ENCODE data around the gene IDUA.
"Not testable (repeated sequence)": the region's sequence is repeated elsewhere in the genome, so short reads cannot be mapped to it uniquely, and the experiment has no call there.

IDUA gene
- long read RNA-seq, donor 1: 0 reads
- long read RNA-seq, donor 2, partial matches to known transcripts: 0 of 1 reads
- long read RNA-seq, donor 2, other reads (novel, unspliced or antisense): 0 of 1 reads
- long read RNA-seq, donor 3: 0 reads
- long read RNA-seq, donor 4, partial matches to known transcripts: 0 of 1 reads
- long read RNA-seq, donor 4, other reads (novel, unspliced or antisense): 0 of 1 reads
- long read RNA-seq, donor 5, partial matches to known transcripts: 0 of 1 reads
- long read RNA-seq, donor 5, other reads (novel, unspliced or antisense): 0 of 1 reads
- long read RNA-seq, donor 6, partial matches to known transcripts: 0 of 1 reads
- long read RNA-seq, donor 6, other reads (novel, unspliced or antisense): 0 of 1 reads
- long read RNA-seq, donor 7, partial matches to known transcripts: 0 of 3 reads
- long read RNA-seq, donor 7, other reads (novel, unspliced or antisense): 0 of 3 reads
- long read RNA-seq, donor 8: 0 reads

DNA sequence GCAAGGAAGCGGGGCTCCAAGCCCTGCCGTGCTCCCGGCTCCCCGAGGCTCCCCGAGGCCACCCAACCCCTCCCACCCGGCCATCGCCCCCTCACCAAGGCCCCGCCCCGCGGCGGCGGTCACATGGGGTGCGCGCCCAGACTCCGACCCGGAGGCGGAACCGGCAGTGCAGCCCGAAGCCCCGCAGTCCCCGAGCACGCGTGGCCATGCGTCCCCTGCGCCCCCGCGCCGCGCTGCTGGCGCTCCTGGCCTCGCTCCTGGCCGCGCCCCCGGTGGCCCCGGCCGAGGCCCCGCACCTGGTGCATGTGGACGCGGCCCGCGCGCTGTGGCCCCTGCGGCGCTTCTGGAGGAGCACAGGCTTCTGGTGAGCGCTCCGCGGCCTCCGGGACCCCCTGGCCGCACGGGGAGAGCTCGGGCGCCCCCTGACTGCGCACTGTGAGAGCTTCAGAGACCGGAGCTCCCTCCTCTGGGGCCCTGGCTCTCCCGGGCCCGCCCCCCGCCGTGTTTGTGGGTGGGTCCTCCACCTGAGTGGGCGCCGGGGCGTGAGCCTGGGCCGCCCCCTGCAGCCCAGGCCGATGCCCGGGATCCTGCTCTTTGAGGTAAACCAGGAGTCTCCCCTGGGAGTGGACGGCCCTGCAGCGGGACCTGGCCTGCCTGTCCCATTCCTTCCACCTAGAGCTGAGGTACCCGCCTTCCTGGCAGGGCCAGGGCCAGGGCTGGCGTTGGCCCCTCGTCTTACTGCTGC lies at the start of gene IDUA:
TSS of gene IDUA (plus strand) at position 166 of the 745 bp plus-strand sequence. CDS start at position 207, 41 bp downstream.
- peak; percentile 79 for DNase-seq

GRCh38 chr4:939508-939907 lies 47.3 kb upstream of the IDUA start:
- not testable (repeated sequence) for DNase-seq

DNA sequence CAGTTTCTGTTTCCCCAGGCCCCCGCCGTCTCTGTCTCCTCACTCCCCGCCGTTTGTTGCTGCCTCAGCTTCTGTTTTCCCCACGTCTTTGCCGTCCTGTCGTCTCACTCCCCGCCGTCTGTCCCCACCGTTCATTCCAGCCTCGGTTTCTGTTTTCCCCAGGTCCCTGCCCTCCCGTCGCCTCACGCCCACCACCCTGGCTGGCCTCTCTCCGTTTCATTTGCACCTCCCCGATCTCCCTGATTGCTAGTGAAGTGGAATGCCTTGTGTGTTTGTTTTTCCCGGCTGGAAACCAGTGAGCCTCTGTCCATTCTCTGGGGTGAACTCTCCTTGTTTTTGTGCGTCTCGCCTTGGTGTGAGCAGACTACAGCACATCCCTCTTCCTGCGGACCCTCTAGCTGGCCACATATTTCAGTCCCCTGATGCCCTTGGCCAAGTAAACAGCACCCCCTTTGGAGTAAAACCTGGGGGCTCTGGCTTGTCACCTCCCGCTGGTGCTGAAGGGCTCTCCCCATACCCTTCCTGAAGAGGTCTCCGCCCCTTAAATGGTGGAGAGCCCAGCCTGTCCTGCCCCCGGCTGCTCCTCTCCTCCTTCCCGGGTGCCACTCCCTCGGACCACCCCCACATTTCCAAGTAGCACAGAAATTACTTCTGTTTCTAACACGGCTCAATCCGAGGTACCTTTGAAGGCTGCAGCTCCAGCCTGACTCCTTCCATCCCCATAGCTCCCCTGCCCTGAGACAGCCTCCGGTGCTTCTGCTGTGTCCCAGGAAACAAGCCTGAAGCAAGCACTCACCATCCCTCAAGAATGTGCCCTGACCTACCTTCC lies 41.4 kb upstream of the IDUA start:
- no peak for DNase-seq

GRCh38 chr4:946103-946450 lies 40.8 kb upstream of the IDUA start:
- DNase-seq: no peak

- no peak for DNase-seq
Observed at GRCh38 chr4:946517-947471, 40.0 kb upstream of the IDUA start.

DNA sequence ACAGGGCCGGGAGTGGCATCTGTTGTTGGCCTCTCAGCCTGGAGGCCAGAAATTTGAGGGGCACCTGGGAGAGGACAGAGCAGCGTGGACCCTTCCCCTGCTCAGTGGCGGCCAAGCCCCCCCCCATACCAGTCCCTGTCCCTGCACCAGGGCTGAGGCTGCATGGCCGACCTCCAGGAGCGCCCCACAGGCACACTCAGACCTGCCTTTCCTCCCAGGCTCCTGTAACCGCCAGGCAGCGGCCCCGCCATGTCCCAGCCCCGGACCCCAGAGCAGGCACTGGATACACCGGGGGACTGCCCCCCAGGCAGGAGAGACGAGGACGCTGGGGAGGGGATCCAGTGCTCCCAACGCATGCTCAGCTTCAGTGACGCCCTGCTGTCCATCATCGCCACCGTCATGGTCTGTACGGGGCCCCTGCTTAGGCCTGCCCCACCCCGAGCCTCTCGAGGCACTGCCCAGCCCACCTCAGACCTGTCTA lies 39.3 kb upstream of the IDUA start:
- no peak for DNase-seq

DNA sequence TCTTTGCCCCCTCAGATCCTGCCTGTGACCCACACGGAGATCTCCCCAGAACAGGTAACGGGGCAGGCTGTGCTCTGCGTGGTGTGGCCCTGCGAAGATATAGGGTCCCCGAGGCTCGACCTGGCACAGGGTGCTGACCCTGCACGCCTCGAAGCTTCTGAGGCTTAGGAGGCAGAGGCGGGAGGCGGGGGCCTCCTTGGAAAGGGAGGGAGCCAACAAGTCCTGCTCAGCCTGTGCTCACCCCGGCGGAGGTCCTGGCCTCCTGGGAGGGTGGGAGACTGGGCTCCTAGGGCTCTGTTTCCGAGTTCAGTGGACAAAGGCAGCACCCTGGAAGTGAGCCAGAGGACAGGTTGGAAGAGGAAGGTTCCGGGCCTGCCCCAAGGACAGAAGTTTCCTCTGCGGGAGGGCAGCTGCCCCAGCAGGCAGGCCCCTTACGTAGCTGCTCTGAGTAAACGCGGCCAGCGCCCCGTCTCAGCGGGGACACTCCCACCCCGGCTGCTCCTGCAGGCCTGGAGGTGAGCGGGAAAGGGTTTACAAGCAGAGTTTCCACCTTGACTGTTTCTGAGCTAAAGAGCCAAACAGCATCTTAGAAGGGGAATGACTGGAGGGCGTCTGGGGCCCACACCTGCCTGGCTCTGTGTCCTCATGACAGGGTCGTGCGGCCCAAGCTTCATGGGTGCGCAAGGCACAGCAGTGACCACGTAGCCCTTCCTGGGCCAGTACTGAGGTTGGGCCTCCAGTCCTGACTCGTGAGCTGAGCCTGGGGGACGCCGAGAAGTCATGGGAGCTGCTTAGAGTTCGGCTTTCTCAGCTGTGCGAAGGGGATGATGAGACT lies 38.5 kb upstream of the IDUA start:
- no peak for DNase-seq

- no peak for DNase-seq
Observed at GRCh38 chr4:948936-949300, 37.9 kb upstream of the IDUA start.

- no peak for DNase-seq
Observed at GRCh38 chr4:949656-950055, 37.2 kb upstream of the IDUA start.

DNA sequence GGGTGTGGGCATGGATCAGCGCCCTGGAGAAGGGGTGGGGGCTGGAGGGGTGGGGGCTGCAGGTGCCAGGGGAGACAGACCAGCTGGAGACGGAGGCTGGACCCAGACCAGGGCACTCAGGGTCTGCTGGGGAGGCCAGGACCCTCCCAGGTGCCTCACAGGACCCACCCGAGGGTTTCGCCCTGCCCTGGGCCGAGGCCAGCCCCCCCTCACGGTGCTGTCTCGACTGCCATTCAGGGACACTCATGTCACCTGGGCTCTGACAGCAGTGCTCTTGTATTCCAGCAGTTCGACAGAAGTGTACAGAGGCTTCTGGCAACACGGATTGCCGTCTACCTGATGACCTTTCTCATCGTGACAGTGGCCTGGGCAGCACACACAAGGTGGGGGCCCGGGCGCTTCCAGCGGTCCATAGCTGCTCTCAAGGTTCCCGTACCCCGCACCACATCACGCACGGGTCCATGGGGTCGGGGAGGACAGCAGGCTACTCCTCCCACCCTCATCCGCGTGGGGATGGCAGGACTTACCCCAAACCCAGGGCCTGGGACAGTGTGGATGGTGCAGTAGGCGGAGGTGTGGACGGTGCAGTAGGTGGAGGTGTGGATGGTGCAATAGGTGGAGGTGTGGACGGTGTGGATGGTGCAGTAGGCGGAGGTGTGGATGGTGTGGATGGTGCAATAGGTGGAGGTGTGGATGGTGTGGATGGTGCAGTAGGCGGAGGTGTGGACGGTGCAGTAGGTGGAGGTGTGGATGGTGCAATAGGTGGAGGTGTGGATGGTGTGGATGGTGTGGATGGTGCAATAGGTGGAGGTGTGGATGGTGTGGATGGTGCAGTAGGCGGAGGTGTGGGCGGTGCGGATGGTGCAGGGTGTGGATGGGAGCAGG lies 36.5 kb upstream of the IDUA start:
- no peak for DNase-seq

- no peak for DNase-seq
Observed at GRCh38 chr4:951186-951585, 35.7 kb upstream of the IDUA start.

GRCh38 chr4:951594-952468 lies 35.0 kb upstream of the IDUA start:
- no peak for DNase-seq

- no peak for DNase-seq
Observed at GRCh38 chr4:952881-953573, 33.8 kb upstream of the IDUA start.

GRCh38 chr4:953574-953915 lies 33.3 kb upstream of the IDUA start:
- no peak for DNase-seq

- DNase-seq: no peak
Observed at GRCh38 chr4:954211-955020, 32.4 kb upstream of the IDUA start.

GRCh38 chr4:955161-955921 lies 31.5 kb upstream of the IDUA start:
- no peak for DNase-seq
